H1 (cell line): ENCODE results near the gene PRDM5. TPM values are rescaled to one million over a fixed set of nuclear protein-coding genes. Genes with fewer than 3 reads are reported as not detected.

ENCODE experiments used
- E2F6 ChIP-seq: IDR thresholded peaks from 2 replicates; pipeline ENCODE4 v1.6.1; 2012; ENCODE audit warnings: inconsistent platforms
- POU5F1 ChIP-seq: IDR thresholded peaks from 2 replicates; pipeline ENCODE4 v1.6.1; 2011; ENCODE audit warnings: low read depth, mild to moderate bottlenecking, low read length, moderate library complexity
- TCF12 ChIP-seq: IDR thresholded peaks from 2 replicates; pipeline ENCODE4 v1.6.1; 2011; ENCODE audit warnings: low read depth, mild to moderate bottlenecking, low read length
- polyA plus RNA-seq, 7 experiments: library from polyadenylated mRNA; depleted of rRNA in 3 of 7; stranded (reverse) in 5 of 7; unstranded in 2 of 7; fragments of >200 nt in 5 of 7; fragments of 200-250 nt in 2 of 7; gene quantifications; 1 replicate in 5 of 7; 2 replicates in 1 of 7; 4 replicates in 1 of 7; pipeline versions ENCODE4 v1.2.1 to v1.2.3, GENCODE V29; 2011 to 2013; ENCODE audit warnings: missing spikeins in 2 of 7, mixed read lengths in 2 of 7
- total RNA-seq: library from RNA; stranded (reverse); fragmentation: NEBNext Ultra II Directional; extraction: Animal tissue kit (Norgen Biotek cat#: 25700); gene quantifications from 2 replicates; pipeline ENCODE4 v1.2.1, GENCODE V29; 2021

PRDM5 gene
- total and polyA plus RNA-seq, 2 of the 8 experiments (the other 6 are each of a cell fraction or from before 2014, with no cell fraction given) = 8.2 to 23.4 TPM

GRCh38 chr4:120902925-120903324 lies 19.6 kb downstream of the PRDM5 start (continued):
- TF ChIP-seq E2F6 (no peak), POU5F1 (no peak), TCF12 (no peak)
